ENCODE results near the gene PPARA. TPM values are rescaled to one million over a fixed set of nuclear protein-coding genes. Genes with fewer than 3 reads are reported as not detected.
"Not testable (repeated sequence)": the region's sequence is repeated elsewhere in the genome, so short reads cannot be mapped to it uniquely, and the experiment has no call there.

Gene PPARA
- total and polyA plus RNA-seq, 7 donors = 11.0 to 55.8 (median 37.3) TPM

DNA sequence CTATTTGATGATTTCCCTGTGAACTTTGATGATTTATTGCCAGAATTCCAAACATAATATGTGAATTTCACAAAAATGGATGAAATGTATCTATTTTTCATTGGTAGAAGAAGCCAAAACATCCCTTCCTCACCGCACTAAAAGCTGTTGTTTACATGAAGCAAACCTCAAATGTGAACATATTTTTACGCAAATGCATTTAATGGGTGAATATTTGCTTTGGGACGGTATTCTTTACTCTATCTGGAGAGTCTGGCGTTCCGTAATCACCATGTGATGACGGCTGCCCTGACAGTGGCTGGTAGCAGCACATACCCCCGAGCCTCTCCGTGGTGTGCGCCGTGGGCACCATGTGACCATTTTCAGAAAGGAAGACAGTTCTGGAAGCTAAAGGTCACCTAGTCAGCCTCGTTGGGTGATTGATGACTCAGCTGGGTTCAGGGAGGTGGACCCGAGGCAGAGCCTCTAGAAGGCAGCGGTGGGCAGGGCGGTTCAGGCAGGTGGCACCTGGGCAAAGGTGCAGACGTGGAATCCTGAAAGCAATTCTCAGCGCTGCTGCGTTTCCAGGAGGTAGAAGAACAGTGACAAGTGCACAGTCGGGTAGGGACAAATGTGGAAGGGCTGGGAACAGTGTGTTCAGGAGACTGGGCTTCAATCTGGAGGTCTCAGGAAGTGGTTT, 45.3 kb downstream of the PPARA start:
- intact Hi-C loops (cut with DNase I) = no loop called here

DNA sequence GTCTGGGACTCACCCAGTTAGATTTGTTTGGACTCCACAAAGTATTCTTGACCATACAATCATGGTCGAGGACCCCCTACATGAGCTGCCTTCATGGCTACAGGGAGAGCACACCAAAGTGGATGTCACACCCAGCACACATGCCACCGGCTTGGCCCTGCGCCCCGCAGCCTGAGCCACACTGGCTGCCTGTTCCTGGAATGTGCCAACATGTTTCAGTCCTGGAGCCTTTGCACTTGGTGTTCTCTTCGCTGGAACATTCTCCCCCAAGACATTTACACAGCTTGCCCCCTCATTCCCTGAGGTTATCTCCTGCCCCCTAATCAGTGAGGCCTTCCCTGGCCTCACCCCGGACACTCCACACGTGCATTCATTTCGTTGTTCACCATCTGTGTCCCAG, 46.0 kb downstream of the PPARA start:
- intact Hi-C loops (cut with DNase I) = no loop called here
- H3K27ac ChIP-seq = peak overlapping the region; percentile 37
- no peak overlapping the region for H3K4me3 ChIP-seq
- H3K36me3 ChIP-seq (ENCODE audit: insufficient read depth in 1 of 2, low read depth in 1 of 2) = peaks cover 7 to 29% of the 10 kb centered on the region in 2 donors
- ATAC-seq (peak; percentile 89 to 96 (median 94)), DNase-seq (peak; percentile 54 to 89)
- no peaks in the 10 kb centered on the region for H3K9me3 ChIP-seq
- TF ChIP-seq, protein P1, sequence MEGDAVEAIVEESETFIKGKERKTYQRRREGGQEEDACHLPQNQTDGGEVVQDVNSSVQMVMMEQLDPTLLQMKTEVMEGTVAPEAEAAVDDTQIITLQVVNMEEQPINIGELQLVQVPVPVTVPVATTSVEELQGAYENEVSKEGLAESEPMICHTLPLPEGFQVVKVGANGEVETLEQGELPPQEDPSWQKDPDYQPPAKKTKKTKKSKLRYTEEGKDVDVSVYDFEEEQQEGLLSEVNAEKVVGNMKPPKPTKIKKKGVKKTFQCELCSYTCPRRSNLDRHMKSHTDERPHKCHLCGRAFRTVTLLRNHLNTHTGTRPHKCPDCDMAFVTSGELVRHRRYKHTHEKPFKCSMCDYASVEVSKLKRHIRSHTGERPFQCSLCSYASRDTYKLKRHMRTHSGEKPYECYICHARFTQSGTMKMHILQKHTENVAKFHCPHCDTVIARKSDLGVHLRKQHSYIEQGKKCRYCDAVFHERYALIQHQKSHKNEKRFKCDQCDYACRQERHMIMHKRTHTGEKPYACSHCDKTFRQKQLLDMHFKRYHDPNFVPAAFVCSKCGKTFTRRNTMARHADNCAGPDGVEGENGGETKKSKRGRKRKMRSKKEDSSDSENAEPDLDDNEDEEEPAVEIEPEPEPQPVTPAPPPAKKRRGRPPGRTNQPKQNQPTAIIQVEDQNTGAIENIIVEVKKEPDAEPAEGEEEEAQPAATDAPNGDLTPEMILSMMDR (IDR thresholded peaks at IDR 0.05) = no peak
- H3K27me3 ChIP-seq (ENCODE audit: insufficient read depth in 3 of 3, low read length in 2 of 3) = no peaks in the 10 kb centered on the region
- 35 to 50% (median 45%) methylated on average over 8 of the region's 8 CpGs for WGBS, 3 donors
- peaks cover 14% of the 10 kb centered on the region for H3K4me1 ChIP-seq

More for the DNA sequence above, 45.3 kb downstream of the PPARA start:
- DNase-seq (no peak), ATAC-seq (peak in 3 of 4 donors; percentile 23 to 48 (median 31))
- Histone ChIP-seq H3K4me3 (no peak overlapping the region), H3K9me3 (no peaks in the 10 kb centered on the region), H3K36me3 (ENCODE audit: insufficient read depth in 1 of 2, low read depth in 1 of 2) (peaks cover 6 to 25% of the 10 kb centered on the region in 2 donors), H3K27me3 (ENCODE audit: insufficient read depth in 3 of 3, low read length in 2 of 3) (no peaks in the 10 kb centered on the region), H3K4me1 (peaks cover 14% of the 10 kb centered on the region), H3K27ac (peak overlapping the region; percentile 37)
- 76 to 85% (median 79%) methylated on average over 18 of the region's 18 CpGs for WGBS, 3 donors
- TF ChIP-seq, protein P1 (IDR thresholded peaks at IDR 0.05) = no peak

DNA sequence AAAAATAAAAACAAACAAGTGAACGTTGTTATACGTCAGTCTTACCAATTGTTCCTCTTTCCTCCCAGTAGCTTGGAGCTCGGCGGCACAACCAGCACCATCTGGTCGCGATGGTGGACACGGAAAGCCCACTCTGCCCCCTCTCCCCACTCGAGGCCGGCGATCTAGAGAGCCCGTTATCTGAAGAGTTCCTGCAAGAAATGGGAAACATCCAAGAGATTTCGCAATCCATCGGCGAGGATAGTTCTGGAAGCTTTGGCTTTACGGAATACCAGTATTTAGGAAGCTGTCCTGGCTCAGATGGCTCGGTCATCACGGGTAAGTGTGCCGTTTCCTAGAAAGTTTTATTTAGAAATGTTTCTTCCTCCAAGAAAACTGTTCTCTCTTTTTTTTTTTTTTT, 47.9 kb downstream of the PPARA start:
- DNase-seq (no peak), ATAC-seq (no peak)
- H3K4me1 ChIP-seq = peaks cover 13% of the 10 kb centered on the region

DNA sequence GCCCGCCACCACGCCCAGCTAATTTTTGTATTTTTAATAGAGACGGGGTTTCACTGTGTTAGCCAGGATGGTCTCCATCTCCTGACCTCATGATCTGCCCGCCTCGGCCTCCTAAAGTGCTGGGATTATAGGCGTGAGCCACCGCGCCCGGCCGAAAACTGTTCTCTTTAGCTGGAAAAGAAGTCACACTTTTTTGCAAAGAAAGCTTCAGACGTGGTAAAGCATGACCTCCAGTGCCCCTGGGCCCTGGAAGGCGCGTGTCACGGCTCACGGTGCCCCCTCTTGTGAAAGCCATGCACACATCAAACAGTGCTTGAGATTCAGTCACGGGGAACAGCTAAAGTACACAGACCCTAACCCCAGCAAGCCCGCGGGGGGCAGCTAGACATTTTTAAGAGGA, 48.5 kb downstream of the PPARA start:
- intact Hi-C loops (cut with DNase I); ATAC-seq; H3K9me3 ChIP-seq; DNase-seq; H3K4me3 ChIP-seq; H3K27me3 ChIP-seq (ENCODE audit: insufficient read depth in 3 of 3, low read length in 2 of 3); H3K27ac ChIP-seq: not testable (repeated sequence)
- 91 to 95% (median 93%) methylated on average over 18 of the region's 18 CpGs for WGBS, 3 donors
- Histone ChIP-seq H3K4me1 (peaks cover 13% of the 10 kb centered on the region), H3K36me3 (ENCODE audit: insufficient read depth in 1 of 2, low read depth in 1 of 2) (peaks cover 10 to 36% of the 10 kb centered on the region in 2 donors)

More for the DNA sequence above, 47.9 kb downstream of the PPARA start:
- Histone ChIP-seq H3K27me3 (ENCODE audit: insufficient read depth in 3 of 3, low read length in 2 of 3) (no peaks in the 10 kb centered on the region), H3K27ac (no peak overlapping the region), H3K4me3 (no peak overlapping the region), H3K9me3 (no peaks in the 10 kb centered on the region), H3K36me3 (ENCODE audit: insufficient read depth in 1 of 2, low read depth in 1 of 2) (peaks cover 10 to 31% of the 10 kb centered on the region in 2 donors)
- WGBS, 3 donors = 73 to 83% (median 79%) methylated on average over 18 of the region's 18 CpGs
- TF ChIP-seq, protein P1 (IDR thresholded peaks at IDR 0.05) = no peak
- intact Hi-C loops (cut with DNase I) = no loop called here

DNA sequence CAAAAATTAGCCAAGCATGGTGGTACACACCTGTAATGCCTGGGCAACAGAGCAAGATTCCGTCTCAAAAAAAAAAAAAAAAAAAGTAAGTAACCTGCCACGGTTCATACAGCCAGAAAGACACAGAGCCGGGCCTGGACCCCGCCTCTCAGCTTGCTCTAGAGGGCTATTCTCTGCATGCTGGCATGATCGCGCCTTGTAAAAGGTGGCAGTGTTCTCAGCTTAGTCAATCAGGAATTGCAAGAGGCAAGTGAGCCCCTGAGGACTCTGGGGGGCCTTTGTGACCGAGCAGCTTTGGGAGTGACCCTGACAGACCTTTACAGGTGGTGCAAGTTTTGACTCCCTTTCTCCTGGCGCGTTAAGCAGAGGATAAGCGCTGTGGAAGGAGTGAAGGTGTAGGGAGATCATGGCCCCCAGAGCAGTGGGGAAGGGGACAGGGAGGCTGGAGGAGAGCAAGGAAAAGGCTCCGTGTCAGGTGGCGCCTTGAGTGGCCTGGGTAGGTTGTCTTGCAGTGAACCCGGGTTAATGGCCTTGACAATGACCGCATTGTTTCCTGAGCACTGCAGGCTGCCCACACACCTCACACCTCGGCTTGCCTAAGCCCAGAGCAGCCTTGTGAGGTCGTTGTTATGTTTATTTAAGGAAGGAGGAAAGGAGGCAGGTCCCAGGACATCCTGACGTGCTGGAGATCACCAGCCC, 50.9 kb downstream of the PPARA start:
- intact Hi-C loops (cut with DNase I) = no loop called here
- H3K4me3 ChIP-seq = no peak overlapping the region
- TF ChIP-seq, protein P1 (IDR thresholded peaks at IDR 0.05) = no peak
- H3K27ac ChIP-seq = no peak overlapping the region
- H3K4me1 ChIP-seq = peaks cover 5% of the 10 kb centered on the region
- H3K36me3 ChIP-seq (ENCODE audit: insufficient read depth in 1 of 2, low read depth in 1 of 2) = peaks cover 10 to 49% of the 10 kb centered on the region in 2 donors
- no peaks in the 10 kb centered on the region for H3K27me3 ChIP-seq (ENCODE audit: insufficient read depth in 3 of 3, low read length in 2 of 3)
- DNase-seq (no peak), ATAC-seq (no peak)
- WGBS, 3 donors = 67 to 75% (median 69%) methylated on average over 17 of the region's 17 CpGs
- no peaks in the 10 kb centered on the region for H3K9me3 ChIP-seq

All from psoas muscle (tissue), 8 donors.